PC-3 (cell line): ENCODE data around the gene AQP9. TPM values are rescaled to one million over a fixed set of nuclear protein-coding genes. Genes with fewer than 3 reads are reported as not detected.
"Not testable (repeated sequence)": the region's sequence is repeated elsewhere in the genome, so short reads cannot be mapped to it uniquely, and the experiment has no call there.

Experiments used
- ATAC-seq: fragments of 200-7000 bp; cut with Tn5 transposase; 2 replicates; pipeline ENCODE4 v1.9.1; 2020; ENCODE audit warnings: mild to moderate bottlenecking, moderate library complexity
- BruUV-seq: library from RNA; stranded (reverse); fragments of 400-500 nt; replicated peaks from 2 replicates; lab custom pipeline; 2021; lab: Mats Ljungman, UMichigan
- CTCF ChIA-PET: fragments of 300-600 bp; sonication (Branson Sonifier 250); formaldehyde crosslinking; loops from one replicate; lab custom pipeline; 2022; ENCODE audit warnings: antibody characterized with exemption; lab: Charles Lee
- POLR2A ChIA-PET: fragments of 300-600 bp; sonication (Branson Sonifier 250); formaldehyde crosslinking; loops from one replicate; lab custom pipeline; 2022; ENCODE audit warnings: antibody characterized with exemption; ENCODE audit not compliant: unreplicated experiment; lab: Charles Lee
- DNase-seq: peaks from one replicate; pipeline ENCODE4 v3.0.0-alpha.2; 2015
- H2AFZ ChIP-seq: fragments of 300-600 bp; sonication (generic); 2 replicates; pipeline ENCODE4 v1.6.0; 2016; ENCODE audit warnings: antibody characterized with exemption, low read length
- H3F3A ChIP-seq: fragments of 300-600 bp; sonication (generic); one replicate; pipeline ENCODE4 v1.6.0; 2017; ENCODE audit warnings: antibody characterized with exemption, low read length, control low read depth, mild to moderate bottlenecking; ENCODE audit not compliant: unreplicated experiment
- H3K27ac ChIP-seq: fragments of 300-600 bp; sonication (generic); 2 replicates; pipeline ENCODE4 v1.5.1; 2016; ENCODE audit warnings: mild to moderate bottlenecking, low read length
- H3K27me3 ChIP-seq: fragments of 300-600 bp; sonication (generic); 2 replicates; pipeline ENCODE4 v1.6.1; 2016; ENCODE audit warnings: low read length, mixed read lengths
- H3K36me3 ChIP-seq: fragments of 300-600 bp; sonication (generic); 2 replicates; pipeline ENCODE4 v1.6.1; 2016; ENCODE audit warnings: low read depth, mixed run types, low read length, mixed read lengths
- H3K4me1 ChIP-seq: fragments of 300-600 bp; sonication (generic); 2 replicates; pipeline ENCODE4 v1.5.1; 2016; ENCODE audit warnings: low read length; ENCODE audit not compliant: insufficient read depth
- H3K4me2 ChIP-seq: fragments of 300-600 bp; sonication (generic); 2 replicates; pipeline ENCODE4 v1.6.0; 2016; ENCODE audit warnings: low read length
- H3K4me3 ChIP-seq: fragments of 300-600 bp; sonication (generic); 2 replicates; pipeline ENCODE4 v1.5.1; 2016; ENCODE audit warnings: mild to moderate bottlenecking, low read length, mixed read lengths
- H3K79me2 ChIP-seq: fragments of 300-600 bp; sonication (generic); 2 replicates; pipeline ENCODE4 v1.6.1; 2017; ENCODE audit warnings: low read length, mixed read lengths
- H3K9ac ChIP-seq: fragments of 300-600 bp; sonication (generic); 2 replicates; pipeline ENCODE4 v1.6.0; 2016; ENCODE audit warnings: mild to moderate bottlenecking, low read length
- H3K9me2 ChIP-seq: fragments of 300-600 bp; sonication (generic); replicated peaks from 2 replicates; pipeline ENCODE4 v1.6.1; 2016; ENCODE audit warnings: mixed run types, low read length, mixed read lengths
- H3K9me3 ChIP-seq: fragments of 300-600 bp; sonication (generic); 2 replicates; pipeline ENCODE4 v1.6.1; 2016; ENCODE audit warnings: low read length, mixed read lengths
- H4K20me1 ChIP-seq: fragments of 300-600 bp; sonication (generic); 2 replicates; pipeline ENCODE4 v1.6.1; 2016; ENCODE audit warnings: low read length, mixed read lengths
- CTCF ChIP-seq: fragments of 300-600 bp; sonication (generic); conservative IDR thresholded peaks from 2 replicates; pipeline ENCODE4 v1.5.1; 2017; ENCODE audit warnings: antibody characterized with exemption, low read depth, mild to moderate bottlenecking, low read length
- EZH2 ChIP-seq: fragments of 300-600 bp; sonication (generic); IDR thresholded peaks from one replicate; pipeline ENCODE4 v1.6.1; 2017; ENCODE audit warnings: antibody characterized with exemption, mild to moderate bottlenecking, low read length; ENCODE audit not compliant: unreplicated experiment
- EZH2phosphoT487 ChIP-seq: fragments of 300-600 bp; sonication (generic); IDR thresholded peaks from 2 replicates; pipeline ENCODE4 v1.6.1; 2018; ENCODE audit warnings: mild to moderate bottlenecking, antibody characterized with exemption, low read length, borderline replicate concordance
- intact Hi-C: fragments of 100-400 bp; cut with micrococcal nuclease; formaldehyde crosslinking; loops from 2 replicates; pipeline ENCODE4 v1.9.0; 2023
- total RNA-seq: library from RNA; depleted of rRNA; stranded (reverse); fragments of >200 nt; gene quantifications from 2 replicates; pipeline ENCODE4 v1.2.3, GENCODE V29; 2014

AQP9 gene
- total RNA-seq, 1 experiment from 2014 or later = not detected

- peaks cover 23% of the 10 kb centered on the region for H3K27me3 ChIP-seq
- H3K4me3 ChIP-seq = no peak overlapping the region
- no peak overlapping the region for H3K4me2 ChIP-seq
- TF ChIP-seq EZH2 (no peak), EZH2phosphoT487 (no peak), CTCF (no peak)
- no TSS peak for BruUV-seq
- no peak overlapping the region for H3K27ac ChIP-seq
- H3K79me2 ChIP-seq = no peaks in the 10 kb centered on the region
- H4K20me1 ChIP-seq = no peaks in the 10 kb centered on the region
- ChIA-PET POLR2A (no interaction called here), CTCF (no interaction called here)
- no peaks in the 10 kb centered on the region for H3K36me3 ChIP-seq
- no peak overlapping the region for H2AFZ ChIP-seq
- DNase-seq = no peak
- intact Hi-C loops = no loop called here
- no peaks in the 10 kb centered on the region for H3K9me2 ChIP-seq
- H3F3A ChIP-seq = no peaks in the 10 kb centered on the region
- no peaks in the 10 kb centered on the region for H3K4me1 ChIP-seq
- H3K9ac ChIP-seq = no peak overlapping the region
- ATAC-seq = no peak
- H3K9me3 ChIP-seq = no peaks in the 10 kb centered on the region
Observed at GRCh38 chr15:58110999-58111717, 27.0 kb upstream of the AQP9 start.

- POLR2A ChIA-PET = no interaction called here
- TF ChIP-seq CTCF (no peak), EZH2phosphoT487 (no peak), EZH2 (no peak)
- no peak overlapping the region for H3K9ac ChIP-seq
Observed at GRCh38 chr15:58111718-58112104, 26.5 kb upstream of the AQP9 start.

GRCh38 chr15:58113358-58113757 is 24.8 kb upstream of the AQP9 start:
- peaks cover 20% of the 10 kb centered on the region for H3K27me3 ChIP-seq
- POLR2A ChIA-PET, DNase-seq, ATAC-seq, H3K79me2 ChIP-seq, H4K20me1 ChIP-seq, H3K9me3 ChIP-seq, CTCF ChIA-PET, H3K4me3 ChIP-seq, H2AFZ ChIP-seq, BruUV-seq, H3F3A ChIP-seq, H3K9ac ChIP-seq, H3K36me3 ChIP-seq, H3K4me1 ChIP-seq, H3K4me2 ChIP-seq, H3K27ac ChIP-seq, H3K9me2 ChIP-seq, intact Hi-C loops: not testable (repeated sequence)

More at GRCh38 chr15:58111718-58112104, 26.5 kb upstream of the AQP9 start:
- Histone ChIP-seq H3F3A (no peaks in the 10 kb centered on the region), H3K9me2 (no peaks in the 10 kb centered on the region), H3K27ac (no peak overlapping the region), H3K79me2 (no peaks in the 10 kb centered on the region), H3K27me3 (peaks cover 23% of the 10 kb centered on the region), H3K4me2 (no peak overlapping the region), H3K4me3 (no peak overlapping the region), H3K36me3 (no peaks in the 10 kb centered on the region), H4K20me1 (no peaks in the 10 kb centered on the region), H2AFZ (no peak overlapping the region), H3K4me1 (no peaks in the 10 kb centered on the region), H3K9me3 (no peaks in the 10 kb centered on the region)
- CTCF ChIA-PET = no interaction called here
- BruUV-seq = no TSS peak
- intact Hi-C loops = no loop called here
- ATAC-seq (no peak), DNase-seq (no peak)
